ENCODE data around the gene MORN5.
A peak's percentile ranks its signal among the peaks of the same experiment; 100 is the strongest.

Gene MORN5

DNA sequence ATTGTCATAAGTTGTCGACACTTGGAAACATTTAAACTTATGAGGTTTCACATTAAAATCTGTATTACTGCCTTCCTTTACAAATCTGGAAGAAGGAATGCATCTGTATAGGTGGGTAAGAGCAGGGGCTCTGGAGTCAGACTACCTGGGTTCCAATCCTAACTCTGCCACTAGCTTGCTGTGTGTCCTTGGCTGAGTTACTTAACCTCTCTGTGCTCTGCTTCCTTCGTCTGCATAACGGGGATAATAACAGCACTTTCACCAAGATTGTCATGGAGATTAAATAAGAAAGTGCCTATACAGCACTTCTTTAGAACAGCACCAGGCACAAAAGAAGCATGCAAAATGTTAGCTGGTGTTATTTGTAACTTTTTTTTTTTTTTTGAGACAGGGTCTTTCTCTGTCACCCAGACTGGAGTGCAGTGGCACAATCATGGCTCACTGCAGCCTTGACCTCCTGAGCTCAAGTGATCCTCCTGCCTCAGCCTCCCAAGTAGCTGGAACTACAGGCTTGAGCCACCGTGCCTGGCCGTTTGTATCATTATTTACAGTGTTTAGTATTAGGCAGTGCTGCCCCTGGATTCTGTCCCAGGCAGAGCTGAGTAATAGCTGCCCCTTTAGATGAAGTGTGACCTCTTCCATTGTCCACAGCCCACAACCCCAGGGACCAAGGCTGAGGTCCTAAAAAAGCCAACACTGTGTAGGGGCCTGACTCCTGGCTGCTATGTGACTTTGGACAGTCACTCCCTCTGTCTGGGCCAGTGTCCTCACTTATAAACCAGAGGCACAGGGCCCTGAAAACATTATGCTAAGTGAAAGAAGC is 41.2 kb upstream of the MORN5 start:
- Histone ChIP-seq H3K36me3 (ENCODE audit: control insufficient read depth, insufficient read depth, low read length) (no peaks in the 10 kb centered on the region), H3K4me1 (ENCODE audit: control insufficient read depth, insufficient read depth, low read length, poor library complexity, severe bottlenecking) (no peaks in the 10 kb centered on the region), H3K27ac (ENCODE audit: insufficient read depth, low read length, poor library complexity, severe bottlenecking) (no peak overlapping the region), H3K27me3 (replicated peaks; ENCODE audit: control insufficient read depth, insufficient read depth, low read length, poor library complexity, severe bottlenecking) (no peaks in the 10 kb centered on the region), H3K9me3 (ENCODE audit: control insufficient read depth, low read length) (no peaks in the 10 kb centered on the region), H3K4me3 (ENCODE audit: insufficient read depth, low read depth, low read length, poor library complexity, severe bottlenecking) (no peak overlapping the region)
- DNase-seq, result no peak

- Histone ChIP-seq H3K27me3 (replicated peaks; ENCODE audit: control insufficient read depth, insufficient read depth, low read length, poor library complexity, severe bottlenecking) (no peaks in the 10 kb centered on the region), H3K27ac (ENCODE audit: insufficient read depth, low read length, poor library complexity, severe bottlenecking) (no peak overlapping the region), H3K9me3 (ENCODE audit: control insufficient read depth, low read length) (no peaks in the 10 kb centered on the region), H3K4me3 (ENCODE audit: insufficient read depth, low read depth, low read length, poor library complexity, severe bottlenecking) (no peak overlapping the region), H3K4me1 (ENCODE audit: control insufficient read depth, insufficient read depth, low read length, poor library complexity, severe bottlenecking) (no peaks in the 10 kb centered on the region), H3K36me3 (ENCODE audit: control insufficient read depth, insufficient read depth, low read length) (no peaks in the 10 kb centered on the region)
- DNase-seq, result no peak
Observed at GRCh38 chr9:122119166-122119521, 40.6 kb upstream of the MORN5 start.

DNA sequence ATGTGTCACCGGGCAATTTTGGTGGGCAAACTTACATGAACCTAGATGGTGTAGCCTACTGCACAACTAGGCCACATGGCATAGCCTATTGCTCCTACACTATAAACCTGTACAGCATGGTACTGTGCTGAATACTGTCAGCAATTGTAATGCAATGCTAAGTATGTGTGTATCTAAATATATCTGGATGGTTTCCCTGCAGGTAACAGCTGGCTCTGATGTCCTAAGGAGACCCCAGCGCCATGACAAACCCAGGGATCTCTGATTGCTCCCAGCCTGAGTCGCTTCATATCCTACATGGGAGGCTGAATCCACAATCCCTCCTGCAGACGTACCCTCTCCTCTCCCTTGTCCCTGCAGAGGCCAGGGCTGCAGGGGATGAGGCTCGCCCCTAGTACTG is 40.0 kb upstream of the MORN5 start:
- Histone ChIP-seq H3K4me1 (ENCODE audit: control insufficient read depth, insufficient read depth, low read length, poor library complexity, severe bottlenecking) (no peaks in the 10 kb centered on the region), H3K27me3 (replicated peaks; ENCODE audit: control insufficient read depth, insufficient read depth, low read length, poor library complexity, severe bottlenecking) (no peaks in the 10 kb centered on the region), H3K4me3 (ENCODE audit: insufficient read depth, low read depth, low read length, poor library complexity, severe bottlenecking) (no peak overlapping the region), H3K27ac (ENCODE audit: insufficient read depth, low read length, poor library complexity, severe bottlenecking) (no peak overlapping the region), H3K9me3 (ENCODE audit: control insufficient read depth, low read length) (no peaks in the 10 kb centered on the region), H3K36me3 (ENCODE audit: control insufficient read depth, insufficient read depth, low read length) (no peaks in the 10 kb centered on the region)
- no peak for DNase-seq

DNA sequence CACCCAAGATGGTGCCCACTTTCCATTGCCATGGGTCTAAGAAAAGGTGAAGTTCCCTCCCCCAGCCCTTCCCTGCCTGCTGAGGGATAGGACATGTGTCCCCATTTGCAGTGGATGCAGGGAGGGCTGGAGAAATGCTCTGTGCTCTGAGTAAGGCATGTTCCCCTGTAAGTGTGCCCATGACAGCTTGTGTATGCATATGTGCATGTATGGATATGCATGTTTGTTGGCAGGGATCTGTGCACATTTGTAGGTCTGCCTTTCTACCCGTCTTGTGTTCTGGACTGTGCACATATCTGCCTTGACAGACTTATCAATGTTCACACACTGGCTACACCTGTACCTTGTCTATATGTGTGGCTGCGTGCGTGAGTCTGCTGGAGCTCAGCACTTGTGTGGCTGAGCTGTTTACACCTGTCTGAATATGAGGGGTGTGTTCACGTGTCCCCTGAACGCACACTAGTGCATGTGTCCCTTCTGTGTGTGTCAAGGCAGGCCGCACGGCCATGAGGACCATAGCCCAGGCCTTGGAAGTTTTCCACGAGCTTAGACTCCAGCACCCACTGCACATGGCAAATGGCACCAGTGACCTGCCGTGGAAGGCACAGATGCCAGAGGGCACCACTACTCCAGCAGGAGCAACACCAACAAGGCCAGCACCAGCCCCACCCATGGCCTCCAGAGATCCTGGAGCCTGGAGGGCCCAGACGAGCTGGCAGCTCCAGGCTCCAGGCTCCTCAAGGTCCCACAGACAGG is 39.2 kb upstream of the MORN5 start:
- no peaks in the 10 kb centered on the region for H3K4me1 ChIP-seq (ENCODE audit: control insufficient read depth, insufficient read depth, low read length, poor library complexity, severe bottlenecking)
- H3K27ac ChIP-seq (ENCODE audit: insufficient read depth, low read length, poor library complexity, severe bottlenecking), result no peak overlapping the region
- no peak overlapping the region for H3K4me3 ChIP-seq (ENCODE audit: insufficient read depth, low read depth, low read length, poor library complexity, severe bottlenecking)
- H3K9me3 ChIP-seq (ENCODE audit: control insufficient read depth, low read length), result no peaks in the 10 kb centered on the region
- no peaks in the 10 kb centered on the region for H3K27me3 ChIP-seq (replicated peaks; ENCODE audit: control insufficient read depth, insufficient read depth, low read length, poor library complexity, severe bottlenecking)
- no peaks in the 10 kb centered on the region for H3K36me3 ChIP-seq (ENCODE audit: control insufficient read depth, insufficient read depth, low read length)
- no peak for DNase-seq

- DNase-seq, result no peak
- Histone ChIP-seq H3K36me3 (ENCODE audit: control insufficient read depth, insufficient read depth, low read length) (no peaks in the 10 kb centered on the region), H3K27me3 (replicated peaks; ENCODE audit: control insufficient read depth, insufficient read depth, low read length, poor library complexity, severe bottlenecking) (no peaks in the 10 kb centered on the region), H3K9me3 (ENCODE audit: control insufficient read depth, low read length) (no peaks in the 10 kb centered on the region), H3K27ac (ENCODE audit: insufficient read depth, low read length, poor library complexity, severe bottlenecking) (no peak overlapping the region), H3K4me1 (ENCODE audit: control insufficient read depth, insufficient read depth, low read length, poor library complexity, severe bottlenecking) (peaks cover 2% of the 10 kb centered on the region), H3K4me3 (ENCODE audit: insufficient read depth, low read depth, low read length, poor library complexity, severe bottlenecking) (no peak overlapping the region)
Observed at GRCh38 chr9:122121391-122121790, 38.3 kb upstream of the MORN5 start.

DNA sequence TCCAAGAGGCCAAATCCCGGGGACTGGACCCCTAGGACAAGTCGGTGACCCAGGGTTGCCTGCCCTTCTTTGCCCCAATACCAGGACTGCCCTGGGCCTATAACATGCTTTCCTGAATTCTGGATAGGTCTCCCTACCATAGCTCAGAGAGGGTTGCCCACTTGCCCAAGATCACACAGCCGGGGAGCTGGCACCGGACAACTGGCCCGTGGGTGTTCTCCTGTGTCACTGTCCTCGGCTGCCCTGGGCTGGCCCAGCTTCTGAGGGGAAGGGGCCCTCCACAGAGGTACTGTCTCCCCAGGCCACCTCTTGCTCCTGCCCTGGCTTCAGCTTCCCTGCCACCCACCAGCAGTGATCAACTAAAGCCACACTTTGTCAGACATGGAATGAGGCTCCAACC is 37.8 kb upstream of the MORN5 start:
- Histone ChIP-seq H3K4me3 (ENCODE audit: insufficient read depth, low read depth, low read length, poor library complexity, severe bottlenecking) (no peak overlapping the region), H3K27ac (ENCODE audit: insufficient read depth, low read length, poor library complexity, severe bottlenecking) (no peak overlapping the region), H3K9me3 (ENCODE audit: control insufficient read depth, low read length) (no peaks in the 10 kb centered on the region), H3K4me1 (ENCODE audit: control insufficient read depth, insufficient read depth, low read length, poor library complexity, severe bottlenecking) (peaks cover 7% of the 10 kb centered on the region), H3K36me3 (ENCODE audit: control insufficient read depth, insufficient read depth, low read length) (no peaks in the 10 kb centered on the region), H3K27me3 (replicated peaks; ENCODE audit: control insufficient read depth, insufficient read depth, low read length, poor library complexity, severe bottlenecking) (no peaks in the 10 kb centered on the region)
- no peak for DNase-seq

DNA sequence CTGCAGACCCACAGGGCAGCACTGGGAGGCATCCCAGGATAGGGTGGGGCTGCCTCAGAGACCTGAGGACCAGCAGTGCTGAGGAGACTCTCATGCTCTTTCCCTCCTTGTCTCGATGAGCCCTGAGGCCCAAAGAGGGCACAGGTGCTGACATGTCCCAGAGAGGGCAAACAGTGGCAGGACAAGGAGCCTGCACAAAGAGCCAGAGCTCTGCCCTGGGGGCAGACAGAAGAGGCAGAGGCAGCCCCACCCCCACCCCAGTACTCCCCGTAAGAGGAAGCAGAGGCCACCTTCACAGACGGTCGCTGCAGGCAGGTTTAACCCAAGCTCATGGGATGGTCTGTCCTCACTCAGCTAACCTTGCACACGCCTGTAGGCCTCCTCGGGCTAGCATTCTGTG is 37.2 kb upstream of the MORN5 start:
- Histone ChIP-seq H3K27me3 (replicated peaks; ENCODE audit: control insufficient read depth, insufficient read depth, low read length, poor library complexity, severe bottlenecking) (no peaks in the 10 kb centered on the region), H3K36me3 (ENCODE audit: control insufficient read depth, insufficient read depth, low read length) (no peaks in the 10 kb centered on the region), H3K27ac (ENCODE audit: insufficient read depth, low read length, poor library complexity, severe bottlenecking) (no peak overlapping the region), H3K4me1 (ENCODE audit: control insufficient read depth, insufficient read depth, low read length, poor library complexity, severe bottlenecking) (peaks cover 9% of the 10 kb centered on the region), H3K4me3 (ENCODE audit: insufficient read depth, low read depth, low read length, poor library complexity, severe bottlenecking) (no peak overlapping the region), H3K9me3 (ENCODE audit: control insufficient read depth, low read length) (no peaks in the 10 kb centered on the region)
- no peak for DNase-seq

- H3K4me1 ChIP-seq (ENCODE audit: control insufficient read depth, insufficient read depth, low read length, poor library complexity, severe bottlenecking), result peaks cover 9% of the 10 kb centered on the region
- DNase-seq, result peak; percentile 43 to 60 (median 47)
Observed at GRCh38 chr9:122122903-122123632, 36.6 kb upstream of the MORN5 start.

GRCh38 chr9:122124048-122124447 is 35.7 kb upstream of the MORN5 start:
- no peaks in the 10 kb centered on the region for H3K27me3 ChIP-seq (replicated peaks; ENCODE audit: control insufficient read depth, insufficient read depth, low read length, poor library complexity, severe bottlenecking)
- no peaks in the 10 kb centered on the region for H3K9me3 ChIP-seq (ENCODE audit: control insufficient read depth, low read length)
- no peak for DNase-seq

More at GRCh38 chr9:122122903-122123632, 36.6 kb upstream of the MORN5 start:
- H3K27me3 ChIP-seq (replicated peaks; ENCODE audit: control insufficient read depth, insufficient read depth, low read length, poor library complexity, severe bottlenecking), result no peaks in the 10 kb centered on the region
- no peak overlapping the region for H3K4me3 ChIP-seq (ENCODE audit: insufficient read depth, low read depth, low read length, poor library complexity, severe bottlenecking)
- no peaks in the 10 kb centered on the region for H3K36me3 ChIP-seq (ENCODE audit: control insufficient read depth, insufficient read depth, low read length)
- H3K9me3 ChIP-seq (ENCODE audit: control insufficient read depth, low read length), result no peaks in the 10 kb centered on the region
- no peak overlapping the region for H3K27ac ChIP-seq (ENCODE audit: insufficient read depth, low read length, poor library complexity, severe bottlenecking)

DNA sequence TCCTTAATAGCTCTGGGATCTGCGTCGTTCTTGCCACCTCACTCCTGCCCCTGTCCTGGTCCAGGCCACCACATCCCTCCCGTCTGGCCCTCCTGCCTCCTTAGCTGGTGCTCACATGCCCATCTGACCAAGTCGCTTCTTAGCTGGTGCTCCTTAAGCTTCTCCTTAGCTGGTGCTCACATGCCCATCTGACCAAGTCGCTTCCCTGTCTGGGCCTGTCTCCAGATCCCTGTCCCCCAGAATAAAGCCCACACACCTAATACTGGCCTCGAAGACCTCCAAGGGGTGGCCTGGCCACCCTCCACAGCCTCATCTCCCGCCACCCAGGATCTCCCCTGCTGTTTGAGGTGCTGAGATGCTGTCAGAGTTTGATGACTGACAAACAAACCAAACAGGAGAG is 35.2 kb upstream of the MORN5 start:
- Histone ChIP-seq H3K4me3 (ENCODE audit: insufficient read depth, low read depth, low read length, poor library complexity, severe bottlenecking) (no peak overlapping the region), H3K27ac (ENCODE audit: insufficient read depth, low read length, poor library complexity, severe bottlenecking) (no peak overlapping the region), H3K9me3 (ENCODE audit: control insufficient read depth, low read length) (no peaks in the 10 kb centered on the region), H3K4me1 (ENCODE audit: control insufficient read depth, insufficient read depth, low read length, poor library complexity, severe bottlenecking) (peaks cover 9% of the 10 kb centered on the region), H3K27me3 (replicated peaks; ENCODE audit: control insufficient read depth, insufficient read depth, low read length, poor library complexity, severe bottlenecking) (no peaks in the 10 kb centered on the region), H3K36me3 (ENCODE audit: control insufficient read depth, insufficient read depth, low read length) (no peaks in the 10 kb centered on the region)
- no peak for DNase-seq

More at GRCh38 chr9:122124048-122124447, 35.7 kb upstream of the MORN5 start:
- no peak overlapping the region for H3K4me3 ChIP-seq (ENCODE audit: insufficient read depth, low read depth, low read length, poor library complexity, severe bottlenecking)
- peaks cover 9% of the 10 kb centered on the region for H3K4me1 ChIP-seq (ENCODE audit: control insufficient read depth, insufficient read depth, low read length, poor library complexity, severe bottlenecking)
- H3K36me3 ChIP-seq (ENCODE audit: control insufficient read depth, insufficient read depth, low read length), result no peaks in the 10 kb centered on the region
- H3K27ac ChIP-seq (ENCODE audit: insufficient read depth, low read length, poor library complexity, severe bottlenecking), result no peak overlapping the region
